K562 (cell line): ENCODE measurements around the gene PARD3B. TPM values are rescaled to one million over a fixed set of nuclear protein-coding genes. Genes with fewer than 3 reads are reported as not detected.
A peak's percentile ranks its signal among the peaks of the same experiment; 100 is the strongest.

ENCODE experiments used
- ATAC-seq: fragments of 200-7000 bp; cut with Tn5 transposase; 3 replicates; pipeline ENCODE4 v1.9.1; 2020; ENCODE audit warnings: moderate library complexity
- BruUV-seq: library from RNA; stranded (reverse); fragments of 400-500 nt; replicated peaks from 2 replicates; lab custom pipeline; 2021; lab: Mats Ljungman, UMichigan
- CTCF ChIA-PET: fragments of 300-600 bp; formaldehyde crosslinking; extraction: SDS; loops from one replicate; lab custom pipeline; 2021; ENCODE audit warnings: low intra/inter-chr PET ratio; lab: Yijun Ruan, JAX
- POLR2A ChIA-PET: fragments of 300-600, 350-650 bp; sonication (Branson Sonifier 250); formaldehyde crosslinking; extraction: SDS; loops from one replicate; lab custom pipeline; 2021; ENCODE audit warnings: antibody characterized with exemption, inconsistent platforms; lab: Yijun Ruan, JAX
- DNase-seq, 4 experiments: peaks; one replicate each; pipeline versions ENCODE4 v3.0.0 to v3.0.0-alpha.2; 2011 to 2018; ENCODE audit warnings: low spot score in 3 of 4, mixed read lengths in 3 of 4; ENCODE audit errors: extremely low read depth in 1 of 4
- FAIRE-seq: peaks from 2 replicates; lab custom pipeline; 2011; peaks lifted over from hg19 to GRCh38; lab: Jason Lieb, UNC
- H2AFZ ChIP-seq: 2 replicates; pipeline ENCODE4 v1.6.0; 2011; ENCODE audit warnings: low read depth, low read length, control low read depth, inconsistent platforms
- H3K27ac ChIP-seq: fragments of 200-600 bp; 3 replicates; pipeline ENCODE4 v1.8.0; 2011; ENCODE audit warnings: low read depth, mild to moderate bottlenecking, control low read depth, inconsistent platforms, low read length, moderate library complexity, mixed read lengths; ENCODE audit errors: extremely low read depth
- H3K27me3 ChIP-seq, 2 experiments: fragments of 300-600 bp in 1 of 2; 2 replicates in 1 of 2; 3 replicates in 1 of 2; pipeline versions ENCODE4 v1.6.0 to v1.8.0; 2011; ENCODE audit warnings: inconsistent platforms in 2 of 2, low read length in 2 of 2, mild to moderate bottlenecking in 1 of 2, mixed read lengths in 1 of 2, moderate library complexity in 1 of 2; ENCODE audit not compliant: control insufficient read depth in 2 of 2, insufficient read depth in 2 of 2
- H3K36me3 ChIP-seq: fragments of 300-600 bp; 3 replicates; pipeline ENCODE4 v1.8.0; 2011; ENCODE audit warnings: mild to moderate bottlenecking, low read length, inconsistent platforms; ENCODE audit not compliant: control insufficient read depth, insufficient read depth
- H3K4me1 ChIP-seq, 2 experiments: fragments of 200-600 bp in 1 of 2; replicated peaks in 1 of 2; 2 replicates in 1 of 2; 3 replicates in 1 of 2; pipeline versions ENCODE4 v1.5.1 to v1.8.0; 2011; ENCODE audit warnings: inconsistent platforms in 2 of 2, low read length in 2 of 2, mild to moderate bottlenecking in 1 of 2, mixed read lengths in 1 of 2, moderate library complexity in 1 of 2; ENCODE audit not compliant: control insufficient read depth in 2 of 2, insufficient read depth in 2 of 2
- H3K4me2 ChIP-seq: 2 replicates; pipeline ENCODE4 v1.6.1; 2011; ENCODE audit warnings: low read length, control low read depth, inconsistent platforms, mixed read lengths; ENCODE audit not compliant: insufficient read depth
- H3K4me3 ChIP-seq: fragments of 200-600 bp; sonication (generic), shearing (Covaris generic); 2 replicates; pipeline ENCODE4 v1.5.1; 2016; ENCODE audit warnings: control low read depth, inconsistent platforms
- H3K79me2 ChIP-seq: fragments of 200-600 bp; 3 replicates; pipeline ENCODE4 v1.8.0; 2011; ENCODE audit warnings: low read length, inconsistent platforms; ENCODE audit not compliant: control insufficient read depth, insufficient read depth
- H3K9ac ChIP-seq, 2 experiments: 2 replicates each; pipeline versions ENCODE4 v1.6.0 to v1.6.1; 2011; ENCODE audit warnings: low read depth in 2 of 2, low read length in 2 of 2, control low read depth in 1 of 2, inconsistent platforms in 1 of 2, mild to moderate bottlenecking in 1 of 2, mixed read lengths in 1 of 2; ENCODE audit not compliant: insufficient read depth in 1 of 2
- H3K9me1 ChIP-seq: one replicate; pipeline ENCODE4 v1.6.0; 2011; ENCODE audit warnings: inconsistent platforms, mild to moderate bottlenecking, low read length, moderate library complexity; ENCODE audit not compliant: control insufficient read depth, insufficient read depth
- H3K9me3 ChIP-seq: replicated peaks from 2 replicates; pipeline ENCODE4 v1.5.1; 2011; ENCODE audit warnings: low read depth, low read length, inconsistent platforms; ENCODE audit not compliant: control insufficient read depth, insufficient read depth
- H4K20me1 ChIP-seq: replicated peaks from 2 replicates; pipeline ENCODE4 v1.6.1; 2011; ENCODE audit warnings: low read length, inconsistent platforms, mixed read lengths; ENCODE audit not compliant: control insufficient read depth, insufficient read depth
- CAMTA2 ChIP-seq: fragments of 250-450 bp; sonication (Bioruptor Pico); conservative IDR thresholded peaks from 2 replicates; pipeline ENCODE4 v1.5.1; 2022
- CBFB ChIP-seq: sonication (generic); formaldehyde crosslinking; IDR thresholded peaks from 2 replicates; pipeline ENCODE4 v1.4.0; 2020; ENCODE audit warnings: mild to moderate bottlenecking, missing genetic modification reagents
- CEBPB ChIP-seq: fragments of 450-650 bp; IDR thresholded peaks from 2 replicates; pipeline ENCODE4 v1.6.1; 2016; ENCODE audit warnings: missing genetic modification characterization, missing compliant biosample characterization
- NFRKB ChIP-seq: fragments of 450-650 bp; IDR thresholded peaks from 2 replicates; pipeline ENCODE4 v1.6.1; 2016; ENCODE audit warnings: low read depth
- RBFOX2 ChIP-seq: fragments of 200-400 bp; formaldehyde crosslinking; IDR thresholded peaks from 2 replicates; pipeline ENCODE4 v1.6.1; 2017; ENCODE audit warnings: low read depth, mild to moderate bottlenecking, low read length, moderate library complexity
- SIN3A ChIP-seq, 2 experiments: fragments of 150-350 bp in 1 of 2; IDR thresholded peaks; 2 replicates each; pipeline ENCODE4 v1.6.1; 2011 to 2016; ENCODE audit warnings: borderline replicate concordance in 2 of 2, low read depth in 2 of 2, low read length in 2 of 2, mild to moderate bottlenecking in 2 of 2, moderate library complexity in 2 of 2; ENCODE audit not compliant: control insufficient read depth in 1 of 2
- UBTF ChIP-seq, 2 experiments: IDR thresholded peaks; 2 replicates each; pipeline ENCODE4 v1.6.1; 2012; ENCODE audit warnings: improper control_type of control experiment in 2 of 2, low read depth in 2 of 2, low read length in 2 of 2, borderline replicate concordance in 1 of 2
- ZNF3 ChIP-seq: fragments of 250-450 bp; sonication (Bioruptor Pico); IDR thresholded peaks from 2 replicates; pipeline ENCODE4 v1.5.0; 2021; ENCODE audit warnings: mild to moderate bottlenecking, moderate library complexity
- WGBS: fragments of 100-300 bp; shearing (Covaris generic); methylation state at CpG from one replicate; pipeline ENCODE4 v1.1.6; 2016; ENCODE audit warnings: low coverage, mixed read lengths; ENCODE audit not compliant: insufficient coverage; ENCODE audit errors: missing lambda C conversion rate; 5-methylcytosine and 5-hydroxymethylcytosine counted together
- in situ Hi-C: fragments of 300-500 bp; cut with MboI; formaldehyde crosslinking; loops from 4 replicates; pipeline ENCODE4 v1.15.0; 2018; ENCODE audit warnings: inconsistent platforms, mixed read lengths
- intact Hi-C: fragments of 100-400 bp; cut with micrococcal nuclease; formaldehyde crosslinking; loops from 2 replicates; pipeline ENCODE4 v1.14.2; 2022
- polyA plus RNA-seq, 8 experiments: library from polyadenylated mRNA; depleted of rRNA in 4 of 8; stranded (reverse) in 5 of 8; unstranded in 3 of 8; fragments of >200 nt; fragmentation: Nextera tagmentation in 2 of 8; fragmentation: Illumina TruSeq in 1 of 8; extraction: Ambion mirVana in 2 of 8; extraction: Trizol in 1 of 8; gene quantifications; 2 replicates each; pipeline versions ENCODE4 v1.2.1 to v1.2.3, GENCODE V29; 2011 to 2014; ENCODE audit warnings: inconsistent platforms in 1 of 8, missing spikeins in 1 of 8
- total RNA-seq, 7 experiments: library from RNA; depleted of rRNA in 6 of 7; stranded (reverse); fragments of >200 nt in 6 of 7; fragmentation: Illumina TruSeq in 2 of 7; extraction: Trizol in 2 of 7; gene quantifications; 2 replicates each; pipeline versions ENCODE4 v1.2.1 to v1.2.3, GENCODE V29; 2011 to 2021; ENCODE audit warnings: low replicate concordance in 1 of 7
- TF ChIP-seq, protein P1 (sequence below): fragments of 250-450 bp; sonication (Bioruptor Pico); IDR thresholded peaks from 2 replicates; pipeline ENCODE4 v1.4.0; 2020
- TF ChIP-seq, protein P2 (sequence below): fragments of 200-800 bp; sonication (Bioruptor generic); IDR thresholded peaks from 2 replicates; pipeline ENCODE4 v1.6.1; 2017; ENCODE audit warnings: missing genetic modification characterization, missing compliant biosample characterization

The PARD3B gene
- total and polyA plus RNA-seq, 9 of the 15 experiments (the other 6 are each of a cell fraction or from before 2014, with no cell fraction given): 0.15 to 3.0 (median 1.1) TPM

GRCh38 chr2:204545861-204546735, 823 bp downstream of the PARD3B start:
- ChIA-PET POLR2A (interaction anchor here (0.5 to 0.7 kb wide), 2 partner anchors 11 to 69 kb away, joined by 3 read pairs; no protein-coding TSS in a partner anchor), CTCF (no interaction called here)
- peak; percentile 12 for ATAC-seq
- 0 out of 4 replicates have a peak, but pooled peaks of 1 of the 2 experiments have one; percentile 20 for TF ChIP-seq UBTF (IDR thresholded peaks at IDR 0.05; ENCODE audit: borderline replicate concordance in 1 of 2, low read depth in 2 of 2, low read length in 2 of 2)
- TF ChIP-seq, protein P1, sequence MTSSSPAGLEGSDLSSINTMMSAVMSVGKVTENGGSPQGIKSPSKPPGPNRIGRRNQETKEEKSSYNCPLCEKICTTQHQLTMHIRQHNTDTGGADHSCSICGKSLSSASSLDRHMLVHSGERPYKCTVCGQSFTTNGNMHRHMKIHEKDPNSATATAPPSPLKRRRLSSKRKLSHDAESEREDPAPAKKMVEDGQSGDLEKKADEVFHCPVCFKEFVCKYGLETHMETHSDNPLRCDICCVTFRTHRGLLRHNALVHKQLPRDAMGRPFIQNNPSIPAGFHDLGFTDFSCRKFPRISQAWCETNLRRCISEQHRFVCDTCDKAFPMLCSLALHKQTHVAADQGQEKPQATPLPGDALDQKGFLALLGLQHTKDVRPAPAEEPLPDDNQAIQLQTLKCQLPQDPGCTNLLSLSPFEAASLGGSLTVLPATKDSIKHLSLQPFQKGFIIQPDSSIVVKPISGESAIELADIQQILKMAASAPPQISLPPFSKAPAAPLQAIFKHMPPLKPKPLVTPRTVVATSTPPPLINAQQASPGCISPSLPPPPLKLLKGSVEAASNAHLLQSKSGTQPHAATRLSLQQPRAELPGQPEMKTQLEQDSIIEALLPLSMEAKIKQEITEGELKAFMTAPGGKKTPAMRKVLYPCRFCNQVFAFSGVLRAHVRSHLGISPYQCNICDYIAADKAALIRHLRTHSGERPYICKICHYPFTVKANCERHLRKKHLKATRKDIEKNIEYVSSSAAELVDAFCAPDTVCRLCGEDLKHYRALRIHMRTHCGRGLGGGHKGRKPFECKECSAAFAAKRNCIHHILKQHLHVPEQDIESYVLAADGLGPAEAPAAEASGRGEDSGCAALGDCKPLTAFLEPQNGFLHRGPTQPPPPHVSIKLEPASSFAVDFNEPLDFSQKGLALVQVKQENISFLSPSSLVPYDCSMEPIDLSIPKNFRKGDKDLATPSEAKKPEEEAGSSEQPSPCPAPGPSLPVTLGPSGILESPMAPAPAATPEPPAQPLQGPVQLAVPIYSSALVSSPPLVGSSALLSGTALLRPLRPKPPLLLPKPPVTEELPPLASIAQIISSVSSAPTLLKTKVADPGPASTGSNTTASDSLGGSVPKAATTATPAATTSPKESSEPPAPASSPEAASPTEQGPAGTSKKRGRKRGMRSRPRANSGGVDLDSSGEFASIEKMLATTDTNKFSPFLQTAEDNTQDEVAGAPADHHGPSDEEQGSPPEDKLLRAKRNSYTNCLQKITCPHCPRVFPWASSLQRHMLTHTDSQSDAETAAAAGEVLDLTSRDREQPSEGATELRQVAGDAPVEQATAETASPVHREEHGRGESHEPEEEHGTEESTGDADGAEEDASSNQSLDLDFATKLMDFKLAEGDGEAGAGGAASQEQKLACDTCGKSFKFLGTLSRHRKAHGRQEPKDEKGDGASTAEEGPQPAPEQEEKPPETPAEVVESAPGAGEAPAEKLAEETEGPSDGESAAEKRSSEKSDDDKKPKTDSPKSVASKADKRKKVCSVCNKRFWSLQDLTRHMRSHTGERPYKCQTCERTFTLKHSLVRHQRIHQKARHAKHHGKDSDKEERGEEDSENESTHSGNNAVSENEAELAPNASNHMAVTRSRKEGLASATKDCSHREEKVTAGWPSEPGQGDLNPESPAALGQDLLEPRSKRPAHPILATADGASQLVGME (CRISPR knock-in tag): no peak
- no peak for TF ChIP-seq CAMTA2
- TF ChIP-seq, protein P2, sequence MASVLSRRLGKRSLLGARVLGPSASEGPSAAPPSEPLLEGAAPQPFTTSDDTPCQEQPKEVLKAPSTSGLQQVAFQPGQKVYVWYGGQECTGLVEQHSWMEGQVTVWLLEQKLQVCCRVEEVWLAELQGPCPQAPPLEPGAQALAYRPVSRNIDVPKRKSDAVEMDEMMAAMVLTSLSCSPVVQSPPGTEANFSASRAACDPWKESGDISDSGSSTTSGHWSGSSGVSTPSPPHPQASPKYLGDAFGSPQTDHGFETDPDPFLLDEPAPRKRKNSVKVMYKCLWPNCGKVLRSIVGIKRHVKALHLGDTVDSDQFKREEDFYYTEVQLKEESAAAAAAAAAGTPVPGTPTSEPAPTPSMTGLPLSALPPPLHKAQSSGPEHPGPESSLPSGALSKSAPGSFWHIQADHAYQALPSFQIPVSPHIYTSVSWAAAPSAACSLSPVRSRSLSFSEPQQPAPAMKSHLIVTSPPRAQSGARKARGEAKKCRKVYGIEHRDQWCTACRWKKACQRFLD (CRISPR knock-in tag): no peak
- peak; percentile 48 for TF ChIP-seq RBFOX2
- TF ChIP-seq CEBPB (tag): peak; percentile 43; the same call in 1 of the 2 replicates
- TF ChIP-seq ZNF3 (CRISPR knock-in tag): no peak
- TF ChIP-seq NFRKB: no peak
- TF ChIP-seq SIN3A (IDR thresholded peaks at IDR 0.05; ENCODE audit: borderline replicate concordance in 2 of 2, control insufficient read depth in 1 of 2, low read depth in 2 of 2, low read length in 2 of 2): no peak
- TF ChIP-seq CBFB (CRISPR knock-in tag): no peak

More at GRCh38 chr2:204545861-204546735, 823 bp downstream of the PARD3B start:
- FAIRE-seq (no peak), DNase-seq (no peak)
- H2AFZ ChIP-seq: peak overlapping the region; percentile 51; the same call in 1 of the 2 replicates
- H3K27ac ChIP-seq: no peak overlapping the region; the same call in 2 of the 3 replicates
- intact Hi-C loops: loop anchor here (10.0 kb wide), 1 partner anchor 191 kb away; no protein-coding TSS in a partner anchor
- H3K9me3 ChIP-seq: no peaks in the 10 kb centered on the region
- peak overlapping the region; percentile 47 for H3K4me3 ChIP-seq
- in situ Hi-C loops: no loop called here
- BruUV-seq: TSS peak; percentile 41
- WGBS: 19% methylated on average over 12 of the region's 45 CpGs
- peak overlapping the region; percentile 60 for H3K4me2 ChIP-seq
- no peaks in the 10 kb centered on the region for H3K36me3 ChIP-seq
- no peaks in the 10 kb centered on the region for H4K20me1 ChIP-seq
- no peaks in the 10 kb centered on the region for H3K27me3 ChIP-seq
- peak overlapping the region; percentile 44 to 90; a peak in 3 of 4 replicates for H3K9ac ChIP-seq
- no peaks in the 10 kb centered on the region for H3K79me2 ChIP-seq
- no peaks in the 10 kb centered on the region for H3K9me1 ChIP-seq
- peaks cover 7 to 18% of the 10 kb centered on the region in 2 experiments; a peak in 4 of 5 replicates for H3K4me1 ChIP-seq
